Measurements from ENCODE around the gene RPS6KA2.

Gene RPS6KA2

DNA sequence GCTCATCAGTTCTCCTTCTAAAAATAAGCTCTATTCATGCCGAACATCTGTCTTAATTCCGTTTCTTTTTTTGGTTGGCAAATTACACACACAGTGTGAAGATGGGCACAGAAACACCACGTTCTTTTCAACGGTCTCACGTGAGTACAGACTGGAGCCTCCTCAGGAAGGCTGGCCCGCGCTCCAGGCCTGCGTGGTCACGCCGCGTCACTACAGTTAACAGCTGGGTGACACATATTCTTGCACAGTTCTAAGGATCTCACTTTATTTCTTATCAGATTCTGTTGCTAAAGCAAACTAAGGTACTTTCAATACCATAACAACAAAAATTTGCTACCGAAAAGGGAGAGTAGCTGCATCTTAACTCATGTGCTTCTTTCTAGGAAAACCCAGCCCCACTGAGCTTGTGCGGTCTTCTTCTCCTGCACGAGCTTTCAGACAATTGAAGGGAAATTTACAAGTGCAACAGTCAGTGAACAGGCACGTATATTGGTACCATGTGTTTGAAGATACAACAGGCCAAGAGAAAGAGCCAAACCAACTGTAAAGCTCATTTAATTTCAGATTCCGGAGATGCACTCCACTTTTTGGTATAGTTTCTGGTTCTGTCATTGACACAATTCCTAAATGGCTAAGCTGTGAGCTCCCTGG, 188.7 kb downstream of the RPS6KA2 start:
- 93 to 94% methylated on average over 16 of the region's 16 CpGs for WGBS, 2 experiments

DNA sequence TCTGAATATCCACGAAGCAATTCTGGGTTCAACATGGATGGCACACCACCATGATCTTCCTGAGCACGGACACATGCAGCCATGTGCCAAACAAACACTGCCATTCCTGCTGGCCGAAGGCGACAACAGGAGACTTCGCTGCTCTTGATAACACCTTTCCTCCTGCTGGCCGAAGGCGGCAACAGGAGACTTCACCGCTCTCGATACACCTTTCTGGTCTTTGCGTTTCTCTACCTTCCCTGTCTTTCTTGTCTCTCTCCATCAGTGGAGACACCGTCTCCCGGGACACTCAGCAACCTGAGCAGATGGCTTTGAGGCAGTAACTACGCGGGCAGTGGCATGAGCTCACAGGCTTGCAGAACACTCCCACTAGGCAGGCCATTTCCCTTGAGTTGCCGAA, 189.4 kb downstream of the RPS6KA2 start:
- Histone ChIP-seq H3K27me3 (ENCODE audit: control insufficient read depth, insufficient read depth, low read length, poor library complexity, severe bottlenecking) (no peaks in the 10 kb centered on the region), H3K9me3 (ENCODE audit: control insufficient read depth, low read length) (no peaks in the 10 kb centered on the region), H3K4me1 (ENCODE audit: control insufficient read depth, insufficient read depth, low read length) (no peaks in the 10 kb centered on the region), H3K27ac (ENCODE audit: insufficient read depth, low read depth, low read length, poor library complexity, severe bottlenecking) (no peak overlapping the region), H3K4me3 (ENCODE audit: insufficient read depth, low read depth, low read length) (no peak overlapping the region), H3K36me3 (ENCODE audit: control insufficient read depth, insufficient read depth, low read length) (no peaks in the 10 kb centered on the region)
- 87 to 90% methylated on average over 15 of the region's 15 CpGs for WGBS, 2 experiments

More for the DNA sequence above, 188.7 kb downstream of the RPS6KA2 start:
- Histone ChIP-seq H3K9me3 (ENCODE audit: control insufficient read depth, low read length) (no peaks in the 10 kb centered on the region), H3K27ac (ENCODE audit: insufficient read depth, low read depth, low read length, poor library complexity, severe bottlenecking) (no peak overlapping the region), H3K27me3 (ENCODE audit: control insufficient read depth, insufficient read depth, low read length, poor library complexity, severe bottlenecking) (no peaks in the 10 kb centered on the region), H3K4me1 (ENCODE audit: control insufficient read depth, insufficient read depth, low read length) (no peaks in the 10 kb centered on the region), H3K36me3 (ENCODE audit: control insufficient read depth, insufficient read depth, low read length) (no peaks in the 10 kb centered on the region), H3K4me3 (ENCODE audit: insufficient read depth, low read depth, low read length) (no peak overlapping the region)

DNA sequence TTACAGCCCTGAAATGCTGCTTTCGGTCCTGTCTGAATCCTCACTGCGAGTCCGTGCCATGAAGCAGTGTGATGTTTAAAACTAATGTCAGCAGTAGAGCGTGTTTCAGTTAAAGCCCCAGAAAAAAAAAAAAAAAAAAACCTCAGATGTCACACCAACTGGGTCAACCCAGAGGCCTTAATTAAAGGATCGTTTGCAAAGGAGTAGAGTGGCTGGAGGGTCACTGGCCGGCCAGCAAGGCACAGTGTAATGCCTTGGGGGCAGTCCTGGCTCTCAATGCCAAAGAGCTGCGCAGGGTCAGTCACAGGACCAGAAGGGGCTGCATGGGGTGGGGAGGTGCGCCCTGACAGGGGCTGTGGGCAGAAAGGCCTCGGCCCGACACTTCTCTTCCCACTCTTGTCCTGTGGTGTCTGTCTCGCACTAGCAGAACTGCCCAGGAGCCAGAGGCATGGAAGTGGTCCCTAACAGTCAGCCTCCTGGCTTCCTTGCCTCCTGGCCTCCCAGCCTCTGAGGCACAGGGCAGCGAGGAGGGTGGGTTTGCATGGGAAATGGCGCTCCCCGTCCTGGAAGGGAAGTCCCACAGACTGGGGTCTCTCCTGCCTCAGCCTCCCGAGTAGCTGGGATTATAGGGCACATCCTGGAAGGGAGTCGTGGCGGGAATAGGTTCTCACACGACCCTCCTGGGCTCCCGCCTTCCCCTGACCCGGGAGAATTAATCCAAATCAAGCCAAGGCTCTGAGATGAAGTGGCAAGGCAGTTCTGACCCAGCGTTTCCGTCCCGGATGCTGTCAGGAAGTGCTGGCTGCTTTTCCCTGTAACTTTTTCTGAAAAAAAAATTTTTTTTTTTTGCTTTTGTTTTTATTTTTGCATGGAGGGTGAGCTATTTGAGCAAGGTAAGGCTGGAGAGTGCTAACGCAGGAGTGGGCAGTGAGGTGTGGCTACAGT, 190.6 kb downstream of the RPS6KA2 start:
- Histone ChIP-seq H3K9me3 (ENCODE audit: control insufficient read depth, low read length) (no peaks in the 10 kb centered on the region), H3K27ac (ENCODE audit: insufficient read depth, low read depth, low read length, poor library complexity, severe bottlenecking) (no peak overlapping the region), H3K27me3 (ENCODE audit: control insufficient read depth, insufficient read depth, low read length, poor library complexity, severe bottlenecking) (no peaks in the 10 kb centered on the region), H3K36me3 (ENCODE audit: control insufficient read depth, insufficient read depth, low read length) (no peaks in the 10 kb centered on the region), H3K4me3 (ENCODE audit: insufficient read depth, low read depth, low read length) (no peak overlapping the region), H3K4me1 (ENCODE audit: control insufficient read depth, insufficient read depth, low read length) (no peaks in the 10 kb centered on the region)
- 94% methylated on average over 24 of the region's 24 CpGs for WGBS, 2 experiments

DNA sequence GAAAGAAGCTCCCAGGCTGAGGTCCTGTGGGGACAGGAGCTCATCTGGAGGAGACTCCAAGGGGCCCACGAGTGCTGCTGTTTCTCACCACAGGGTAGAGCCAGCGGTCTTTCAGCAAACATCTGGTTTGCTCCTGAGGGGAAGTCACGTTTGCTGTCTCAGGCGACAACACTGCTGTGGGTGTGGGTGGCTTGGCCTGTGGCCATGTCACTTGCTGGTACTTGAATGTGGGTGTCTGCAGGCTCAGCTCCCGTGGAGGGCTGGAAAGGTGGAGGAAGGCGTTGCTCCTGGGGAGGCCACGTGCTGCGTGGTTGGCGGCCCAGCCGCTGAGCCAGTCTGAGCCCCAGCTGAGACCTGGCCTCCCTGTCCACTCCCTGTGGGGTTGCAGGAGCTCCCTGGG, 191.5 kb downstream of the RPS6KA2 start:
- 91 to 93% methylated on average over 10 of the region's 10 CpGs for WGBS, 2 experiments
- no peaks in the 10 kb centered on the region for H3K27me3 ChIP-seq (ENCODE audit: control insufficient read depth, insufficient read depth, low read length, poor library complexity, severe bottlenecking)
- no peaks in the 10 kb centered on the region for H3K36me3 ChIP-seq (ENCODE audit: control insufficient read depth, insufficient read depth, low read length)
- no peak overlapping the region for H3K27ac ChIP-seq (ENCODE audit: insufficient read depth, low read depth, low read length, poor library complexity, severe bottlenecking)
- no peaks in the 10 kb centered on the region for H3K9me3 ChIP-seq (ENCODE audit: control insufficient read depth, low read length)
- H3K4me3 ChIP-seq (ENCODE audit: insufficient read depth, low read depth, low read length): no peak overlapping the region
- H3K4me1 ChIP-seq (ENCODE audit: control insufficient read depth, insufficient read depth, low read length): no peaks in the 10 kb centered on the region

DNA sequence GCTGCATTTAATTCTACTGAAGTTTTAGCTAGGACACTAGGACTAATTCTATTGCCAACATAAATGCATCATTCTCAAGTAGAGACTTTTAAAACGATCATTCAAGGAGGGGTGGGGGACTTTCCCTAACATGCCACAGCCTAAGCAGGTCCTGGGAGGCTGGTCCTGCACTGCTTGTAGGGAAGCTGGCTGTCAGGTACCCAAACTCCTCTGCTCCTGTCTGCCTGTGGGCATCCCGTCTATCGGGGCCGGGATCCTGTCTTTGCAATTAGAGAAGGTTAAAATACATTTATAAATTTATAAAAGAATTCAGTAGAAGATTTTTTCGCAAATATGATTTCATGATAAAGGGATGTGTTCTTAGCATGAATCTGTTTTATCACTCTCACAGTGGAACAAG, 192.7 kb downstream of the RPS6KA2 start:
- 87 to 89% methylated on average over 2 to 5 of the region's 5 CpGs for WGBS, 2 experiments
- H3K27me3 ChIP-seq (ENCODE audit: control insufficient read depth, insufficient read depth, low read length, poor library complexity, severe bottlenecking): no peaks in the 10 kb centered on the region
- H3K4me3 ChIP-seq (ENCODE audit: insufficient read depth, low read depth, low read length): no peak overlapping the region
- H3K9me3 ChIP-seq (ENCODE audit: control insufficient read depth, low read length): no peaks in the 10 kb centered on the region
- no peaks in the 10 kb centered on the region for H3K36me3 ChIP-seq (ENCODE audit: control insufficient read depth, insufficient read depth, low read length)
- no peaks in the 10 kb centered on the region for H3K4me1 ChIP-seq (ENCODE audit: control insufficient read depth, insufficient read depth, low read length)
- H3K27ac ChIP-seq (ENCODE audit: insufficient read depth, low read depth, low read length, poor library complexity, severe bottlenecking): no peak overlapping the region

DNA sequence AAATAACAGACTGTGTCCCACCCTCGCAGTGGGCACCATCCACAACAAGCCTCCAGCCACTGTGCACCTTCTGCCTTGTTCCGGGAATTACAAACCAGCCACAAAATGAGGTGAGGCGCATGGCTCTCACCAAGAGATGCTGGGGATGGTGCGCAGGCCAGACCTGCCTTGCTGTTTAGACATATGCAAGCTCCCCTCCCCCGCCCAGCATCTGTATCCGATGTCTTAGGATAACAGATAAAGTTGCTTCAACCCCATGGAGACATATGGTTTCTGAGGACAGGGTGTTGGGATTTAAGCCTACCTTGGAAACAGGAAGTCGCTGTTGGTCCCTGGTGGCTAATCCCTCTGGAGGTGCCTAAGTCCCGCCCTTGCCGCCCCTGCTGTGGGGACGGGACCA, 194.0 kb downstream of the RPS6KA2 start:
- Histone ChIP-seq H3K4me3 (ENCODE audit: insufficient read depth, low read depth, low read length) (no peak overlapping the region), H3K4me1 (ENCODE audit: control insufficient read depth, insufficient read depth, low read length) (no peaks in the 10 kb centered on the region), H3K9me3 (ENCODE audit: control insufficient read depth, low read length) (no peaks in the 10 kb centered on the region), H3K27ac (ENCODE audit: insufficient read depth, low read depth, low read length, poor library complexity, severe bottlenecking) (no peak overlapping the region), H3K36me3 (ENCODE audit: control insufficient read depth, insufficient read depth, low read length) (no peaks in the 10 kb centered on the region), H3K27me3 (ENCODE audit: control insufficient read depth, insufficient read depth, low read length, poor library complexity, severe bottlenecking) (no peaks in the 10 kb centered on the region)
- 93% methylated on average over 10 of the region's 10 CpGs for WGBS, 2 experiments

DNA sequence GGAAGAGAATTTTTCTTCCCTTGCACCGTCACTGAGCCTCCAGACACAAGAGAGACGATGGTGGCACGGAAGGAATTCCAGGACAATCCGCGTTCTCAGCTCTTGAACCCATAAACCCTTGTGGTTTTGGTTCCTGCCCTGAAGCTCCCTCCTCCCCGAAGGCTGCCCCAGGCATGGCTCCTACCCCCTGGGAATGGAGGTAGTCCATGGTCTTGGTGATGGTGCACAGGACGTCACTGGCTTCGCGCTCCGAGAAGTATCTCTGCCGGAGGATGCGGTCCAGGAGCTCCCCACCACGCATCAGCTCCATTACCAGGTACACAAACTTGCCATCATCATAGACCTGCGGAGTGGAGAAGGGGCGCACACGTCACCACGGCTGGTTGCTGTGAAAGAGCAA, 196.8 kb downstream of the RPS6KA2 start:
- WGBS, 2 experiments: 96 to 98% methylated on average over 17 of the region's 17 CpGs
- Histone ChIP-seq H3K4me1 (ENCODE audit: control insufficient read depth, insufficient read depth, low read length) (no peaks in the 10 kb centered on the region), H3K4me3 (ENCODE audit: insufficient read depth, low read depth, low read length) (no peak overlapping the region), H3K27me3 (ENCODE audit: control insufficient read depth, insufficient read depth, low read length, poor library complexity, severe bottlenecking) (no peaks in the 10 kb centered on the region), H3K36me3 (ENCODE audit: control insufficient read depth, insufficient read depth, low read length) (no peaks in the 10 kb centered on the region), H3K9me3 (ENCODE audit: control insufficient read depth, low read length) (no peaks in the 10 kb centered on the region), H3K27ac (ENCODE audit: insufficient read depth, low read depth, low read length, poor library complexity, severe bottlenecking) (no peak overlapping the region)

DNA sequence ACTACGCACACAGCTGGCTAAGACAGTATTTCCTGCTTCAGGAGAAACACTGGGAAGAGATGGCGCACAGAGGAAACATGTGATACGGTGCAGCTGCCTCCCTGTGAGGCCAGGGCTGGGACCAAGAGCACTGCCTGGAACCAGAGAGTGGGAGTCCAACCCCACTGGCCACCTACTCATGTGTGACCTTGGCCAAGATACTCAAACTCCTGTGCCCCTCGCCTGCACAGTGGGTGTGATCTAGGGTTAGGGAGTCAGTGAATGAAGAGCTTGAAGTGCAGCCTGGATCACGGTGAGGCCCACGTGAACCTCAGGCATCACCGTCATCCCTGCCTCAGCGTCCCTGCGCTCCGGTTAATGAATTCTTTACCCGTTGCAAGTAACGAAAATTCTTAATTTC, 202.6 kb downstream of the RPS6KA2 start:
- Histone ChIP-seq H3K4me3 (ENCODE audit: insufficient read depth, low read depth, low read length) (no peak overlapping the region), H3K9me3 (ENCODE audit: control insufficient read depth, low read length) (no peaks in the 10 kb centered on the region), H3K27me3 (ENCODE audit: control insufficient read depth, insufficient read depth, low read length, poor library complexity, severe bottlenecking) (no peaks in the 10 kb centered on the region), H3K36me3 (ENCODE audit: control insufficient read depth, insufficient read depth, low read length) (no peaks in the 10 kb centered on the region), H3K27ac (ENCODE audit: insufficient read depth, low read depth, low read length, poor library complexity, severe bottlenecking) (no peak overlapping the region), H3K4me1 (ENCODE audit: control insufficient read depth, insufficient read depth, low read length) (no peaks in the 10 kb centered on the region)
- 88 to 92% methylated on average over 12 of the region's 12 CpGs for WGBS, 2 experiments

DNA sequence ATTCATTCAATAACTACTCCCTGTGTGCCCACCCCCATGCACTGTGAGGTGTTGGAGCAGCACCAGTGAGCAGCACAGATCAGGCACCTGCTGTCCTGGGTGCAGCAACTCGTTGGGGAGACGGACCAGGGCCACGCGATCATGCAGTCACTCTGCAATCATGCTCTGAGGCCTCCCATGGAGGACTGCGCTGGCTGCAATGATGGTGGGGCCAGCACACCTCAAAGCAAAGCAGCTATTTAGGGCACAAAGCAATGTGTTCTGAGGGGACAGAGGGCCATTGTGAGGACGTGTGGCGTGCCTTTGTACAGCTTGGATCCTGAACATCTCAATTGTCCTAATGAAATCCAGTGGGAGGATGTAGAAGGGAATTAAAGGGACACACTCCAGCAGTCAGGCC, 203.3 kb downstream of the RPS6KA2 start:
- Histone ChIP-seq H3K36me3 (ENCODE audit: control insufficient read depth, insufficient read depth, low read length) (no peaks in the 10 kb centered on the region), H3K27ac (ENCODE audit: insufficient read depth, low read depth, low read length, poor library complexity, severe bottlenecking) (no peak overlapping the region), H3K9me3 (ENCODE audit: control insufficient read depth, low read length) (no peaks in the 10 kb centered on the region), H3K27me3 (ENCODE audit: control insufficient read depth, insufficient read depth, low read length, poor library complexity, severe bottlenecking) (no peaks in the 10 kb centered on the region), H3K4me3 (ENCODE audit: insufficient read depth, low read depth, low read length) (no peak overlapping the region), H3K4me1 (ENCODE audit: control insufficient read depth, insufficient read depth, low read length) (no peaks in the 10 kb centered on the region)
- 92% methylated on average over 7 of the region's 7 CpGs for WGBS, 2 experiments

DNA sequence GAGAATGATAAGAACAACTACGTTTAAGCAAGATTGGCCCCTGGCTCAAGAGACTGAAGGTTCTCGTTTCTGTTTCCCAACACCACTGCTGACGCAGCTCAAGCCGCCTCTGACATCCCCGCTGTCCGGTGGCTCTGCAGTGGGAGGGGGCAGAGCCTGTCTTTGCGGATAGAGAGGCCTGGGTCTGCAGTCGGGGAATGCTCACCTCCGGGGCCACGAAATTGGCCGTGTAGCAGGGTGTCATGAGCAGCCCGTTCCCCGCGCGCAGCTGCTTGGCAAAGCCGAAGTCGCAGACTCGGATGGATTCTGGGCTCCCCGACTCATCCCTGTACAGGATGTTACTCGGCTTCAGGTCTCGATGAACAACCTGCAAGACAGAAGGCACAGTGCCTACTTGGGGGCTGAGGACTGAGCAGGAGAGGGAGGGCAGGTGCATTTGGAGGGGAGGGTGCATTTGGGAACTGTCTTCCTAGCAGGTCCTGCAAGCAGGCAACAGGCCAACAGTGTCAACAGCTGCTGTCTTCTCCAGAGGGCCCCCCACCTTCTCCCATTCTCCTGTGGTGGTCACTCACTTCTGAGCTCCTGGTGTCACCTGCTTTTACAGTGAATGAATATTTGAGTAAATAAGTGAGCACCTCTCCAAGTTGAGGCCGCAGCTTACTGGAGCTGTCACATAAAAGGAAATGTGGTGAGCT, 203.9 kb downstream of the RPS6KA2 start:
- H3K36me3 ChIP-seq (ENCODE audit: control insufficient read depth, insufficient read depth, low read length): no peaks in the 10 kb centered on the region
- H3K4me3 ChIP-seq (ENCODE audit: insufficient read depth, low read depth, low read length): no peak overlapping the region
- no peaks in the 10 kb centered on the region for H3K27me3 ChIP-seq (ENCODE audit: control insufficient read depth, insufficient read depth, low read length, poor library complexity, severe bottlenecking)
- H3K4me1 ChIP-seq (ENCODE audit: control insufficient read depth, insufficient read depth, low read length): no peaks in the 10 kb centered on the region
- no peaks in the 10 kb centered on the region for H3K9me3 ChIP-seq (ENCODE audit: control insufficient read depth, low read length)
- WGBS, 2 experiments: 94 to 95% methylated on average over 22 of the region's 22 CpGs
- no peak overlapping the region for H3K27ac ChIP-seq (ENCODE audit: insufficient read depth, low read depth, low read length, poor library complexity, severe bottlenecking)
